ENCODE data around the gene DOCK9. TPM values are rescaled to one million over a fixed set of nuclear protein-coding genes. Genes with fewer than 3 reads are reported as not detected.

Gene DOCK9
- total RNA-seq, 6 experiments from 2014 or later: 21.8 to 30.5 (median 25.5) TPM

GRCh38 chr13:98923641-98924397, 54.0 kb downstream of the DOCK9 start:
- Mint-ChIP-seq H3K4me3 (no peak overlapping the region), H3K27ac (no peak overlapping the region), H3K9me3 (no peaks in the 10 kb centered on the region), H3K36me3 (ENCODE audit: low read depth) (peaks cover 35% of the 10 kb centered on the region), H3K4me1 (ENCODE audit: low read depth) (peaks cover 21% of the 10 kb centered on the region), H3K27me3 (ENCODE audit: insufficient read depth) (peaks cover 1% of the 10 kb centered on the region; the same call in 1 of the 2 replicates)
- no peak for TF ChIP-seq CTCF (IDR thresholded peaks at IDR 0.05)
- DNase-seq: no peak

GRCh38 chr13:98922306-98922705, 55.6 kb downstream of the DOCK9 start:
- peaks cover 1% of the 10 kb centered on the region; the same call in 1 of the 2 replicates for H3K27me3 Mint-ChIP-seq (ENCODE audit: insufficient read depth)
- no peaks in the 10 kb centered on the region for H3K9me3 Mint-ChIP-seq
- peaks cover 35% of the 10 kb centered on the region for H3K36me3 Mint-ChIP-seq (ENCODE audit: low read depth)
- no peak for DNase-seq
- H3K27ac Mint-ChIP-seq: no peak overlapping the region
- no peak overlapping the region for H3K4me3 Mint-ChIP-seq
- TF ChIP-seq CTCF (IDR thresholded peaks at IDR 0.05): no peak
- H3K4me1 Mint-ChIP-seq (ENCODE audit: low read depth): peaks cover 12% of the 10 kb centered on the region

- Mint-ChIP-seq H3K4me1 (ENCODE audit: low read depth) (peaks cover 11% of the 10 kb centered on the region), H3K9me3 (no peaks in the 10 kb centered on the region), H3K27me3 (ENCODE audit: insufficient read depth) (peaks cover 1% of the 10 kb centered on the region; the same call in 1 of the 2 replicates), H3K36me3 (ENCODE audit: low read depth) (peaks cover 35% of the 10 kb centered on the region), H3K4me3 (no peak overlapping the region), H3K27ac (no peak overlapping the region)
- DNase-seq: no peak
- no peak for TF ChIP-seq CTCF (IDR thresholded peaks at IDR 0.05)
Observed at GRCh38 chr13:98921786-98922185, 56.1 kb downstream of the DOCK9 start.

- H3K4me3 Mint-ChIP-seq: no peak overlapping the region
- no peak for TF ChIP-seq CTCF (IDR thresholded peaks at IDR 0.05)
- H3K27ac Mint-ChIP-seq: no peak overlapping the region
- H3K27me3 Mint-ChIP-seq (ENCODE audit: insufficient read depth): peaks cover 1% of the 10 kb centered on the region; the same call in 1 of the 2 replicates
- no peaks in the 10 kb centered on the region for H3K9me3 Mint-ChIP-seq
- peaks cover 35% of the 10 kb centered on the region for H3K36me3 Mint-ChIP-seq (ENCODE audit: low read depth)
- H3K4me1 Mint-ChIP-seq (ENCODE audit: low read depth): peaks cover 7% of the 10 kb centered on the region
- no peak for DNase-seq
Observed at GRCh38 chr13:98921015-98921580, 56.8 kb downstream of the DOCK9 start.

- H3K36me3 Mint-ChIP-seq (ENCODE audit: low read depth): peaks cover 41% of the 10 kb centered on the region
- no peaks in the 10 kb centered on the region for H3K9me3 Mint-ChIP-seq
- peaks cover 1% of the 10 kb centered on the region; the same call in 1 of the 2 replicates for H3K27me3 Mint-ChIP-seq (ENCODE audit: insufficient read depth)
- TF ChIP-seq CTCF (IDR thresholded peaks at IDR 0.05): no peak
- DNase-seq: no peak
- no peak overlapping the region for H3K27ac Mint-ChIP-seq
- peaks cover 16% of the 10 kb centered on the region for H3K4me1 Mint-ChIP-seq (ENCODE audit: low read depth)
- H3K4me3 Mint-ChIP-seq: no peak overlapping the region
Observed at GRCh38 chr13:98919566-98919965, 58.3 kb downstream of the DOCK9 start.

Data from HFFc6 (cell line).